ENCODE measurements around the gene FCGR3B. TPM values are rescaled to one million over a fixed set of nuclear protein-coding genes. Genes with fewer than 3 reads are reported as not detected.
"Not testable (repeated sequence)": the region's sequence is repeated elsewhere in the genome, so short reads cannot be mapped to it uniquely, and the experiment has no call there.

FCGR3B gene
- total RNA-seq, result 1 to 10 TPM; 1.1 to 7.8 (median 2.4) TPM

GRCh38 chr1:161631076-161631475, at the start of gene FCGR3B:
FCGR3B (minus strand) TSS chr1:161631176; CDS start chr1:161631094, 82 bp downstream.
- TF ChIP-seq CTCF (IDR thresholded peaks at IDR 0.05) (no peak), POLR2A (IDR thresholded peaks at IDR 0.05) (no peak)
- intact Hi-C loops (cut with DNase I; ENCODE audit: low total_unique reads), result no loop called here
- WGBS, 2 donors, result 92% methylated on average over 4 of the region's 4 CpGs
- no peak for DNase-seq (ENCODE audit: low spot score in 2 of 2)
- no peak within 1 kb of the TSS for H3K4me3 ChIP-seq (ENCODE audit: low read depth, poor library complexity, severe bottlenecking)

GRCh38 chr1:161678500-161678899, 47.5 kb upstream of the FCGR3B start:
- 89% methylated on average over 3 of the region's 3 CpGs for WGBS, 2 donors

GRCh38 chr1:161676958-161677689, 46.1 kb upstream of the FCGR3B start:
- WGBS, 2 donors, result 73 to 80% methylated on average over 5 of the region's 5 CpGs
- no peak overlapping the region for H3K4me3 ChIP-seq (ENCODE audit: low read depth, poor library complexity, severe bottlenecking)
- TF ChIP-seq POLR2A (IDR thresholded peaks at IDR 0.05) (no peak), CTCF (IDR thresholded peaks at IDR 0.05) (no peak)
- DNase-seq (ENCODE audit: low spot score in 2 of 2), result no peak
- intact Hi-C loops (cut with DNase I; ENCODE audit: low total_unique reads), result no loop called here

More at GRCh38 chr1:161678500-161678899, 47.5 kb upstream of the FCGR3B start:
- no peak for TF ChIP-seq CTCF (IDR thresholded peaks at IDR 0.05)
- no peak for TF ChIP-seq POLR2A (IDR thresholded peaks at IDR 0.05)
- intact Hi-C loops (cut with DNase I; ENCODE audit: low total_unique reads), result no loop called here
- no peak for DNase-seq (ENCODE audit: low spot score in 2 of 2)
- H3K4me3 ChIP-seq (ENCODE audit: low read depth, poor library complexity, severe bottlenecking), result no peak overlapping the region

- TF ChIP-seq CTCF (IDR thresholded peaks at IDR 0.05), result no peak
- TF ChIP-seq POLR2A (IDR thresholded peaks at IDR 0.05), result no peak
Observed at GRCh38 chr1:161676441-161676840, 45.5 kb upstream of the FCGR3B start.

GRCh38 chr1:161674908-161675307, 43.9 kb upstream of the FCGR3B start:
- WGBS, 2 donors, result 80 to 94% methylated on average over 2 to 3 of the region's 3 CpGs
- H3K4me3 ChIP-seq (ENCODE audit: low read depth, poor library complexity, severe bottlenecking); DNase-seq (ENCODE audit: low spot score in 2 of 2); intact Hi-C loops (cut with DNase I; ENCODE audit: low total_unique reads): not testable (repeated sequence)

More at GRCh38 chr1:161676441-161676840, 45.5 kb upstream of the FCGR3B start:
- intact Hi-C loops (cut with DNase I; ENCODE audit: low total_unique reads), result no loop called here
- H3K4me3 ChIP-seq (ENCODE audit: low read depth, poor library complexity, severe bottlenecking), result no peak overlapping the region
- no peak for DNase-seq (ENCODE audit: low spot score in 2 of 2)
- 85 to 90% methylated on average over 2 of the region's 2 CpGs for WGBS, 2 donors

GRCh38 chr1:161674447-161674846, 43.5 kb upstream of the FCGR3B start:
- H3K4me3 ChIP-seq (ENCODE audit: low read depth, poor library complexity, severe bottlenecking); DNase-seq (ENCODE audit: low spot score in 2 of 2); intact Hi-C loops (cut with DNase I; ENCODE audit: low total_unique reads): not testable (repeated sequence)
- WGBS, 2 donors, result 70 to 71% methylated on average over 2 to 3 of the region's 3 CpGs

GRCh38 chr1:161673437-161673836, 42.5 kb upstream of the FCGR3B start:
- intact Hi-C loops (cut with DNase I; ENCODE audit: low total_unique reads); DNase-seq (ENCODE audit: low spot score in 2 of 2); H3K4me3 ChIP-seq (ENCODE audit: low read depth, poor library complexity, severe bottlenecking): not testable (repeated sequence)
- WGBS, 2 donors, result 79 to 83% methylated on average over 6 to 7 of the region's 7 CpGs

- DNase-seq (ENCODE audit: low spot score in 2 of 2); intact Hi-C loops (cut with DNase I; ENCODE audit: low total_unique reads); H3K4me3 ChIP-seq (ENCODE audit: low read depth, poor library complexity, severe bottlenecking): not testable (repeated sequence)
- 72 to 73% methylated on average over 10 of the region's 15 CpGs for WGBS, 2 donors
Observed at GRCh38 chr1:161671045-161672020, 40.4 kb upstream of the FCGR3B start.

- WGBS, 2 donors, result no CpG with 5 or more reads among the region's 4 CpGs
- intact Hi-C loops (cut with DNase I; ENCODE audit: low total_unique reads); H3K4me3 ChIP-seq (ENCODE audit: low read depth, poor library complexity, severe bottlenecking); DNase-seq (ENCODE audit: low spot score in 2 of 2): not testable (repeated sequence)
Observed at GRCh38 chr1:161664689-161665088, 33.7 kb upstream of the FCGR3B start.

GRCh38 chr1:161663569-161663968, 32.6 kb upstream of the FCGR3B start:
- H3K4me3 ChIP-seq (ENCODE audit: low read depth, poor library complexity, severe bottlenecking); intact Hi-C loops (cut with DNase I; ENCODE audit: low total_unique reads): not testable (repeated sequence)

More at GRCh38 chr1:161663569-161663968, 32.6 kb upstream of the FCGR3B start:
- no CpG with 5 or more reads among the region's 1 CpG for WGBS, 2 donors
- not testable (repeated sequence) for DNase-seq (ENCODE audit: low spot score in 2 of 2)

Measured in lower leg skin (tissue), 4 donors.